ENCODE data around the gene DDX54. TPM values are rescaled to one million over a fixed set of nuclear protein-coding genes. Genes with fewer than 3 reads are reported as not detected.

Gene DDX54
- total RNA-seq, 1 donor from 2014 or later = 112 TPM

DNA sequence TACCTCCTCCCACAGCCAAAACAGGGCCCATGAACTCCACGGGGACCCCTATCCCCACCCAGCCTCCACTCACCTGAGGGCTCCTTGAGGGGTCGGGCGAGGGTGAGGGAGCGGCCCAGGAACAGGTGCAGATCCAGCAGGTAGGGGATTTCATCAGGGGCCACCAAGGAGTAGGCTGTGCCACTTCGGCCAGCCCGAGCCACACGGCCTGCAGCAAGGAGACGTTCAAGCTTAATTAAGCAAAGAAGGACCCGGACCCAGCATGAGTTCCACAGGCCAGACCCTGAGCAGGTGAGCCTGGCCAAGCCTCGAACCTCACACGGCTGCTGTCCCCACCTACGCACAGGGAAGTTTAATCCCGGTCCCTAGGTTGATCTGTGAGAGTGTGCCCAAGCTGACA, 15.6 kb downstream of the DDX54 start:
- no peak for DNase-seq (ENCODE audit: low read depth)
- no peak overlapping the region for H3K4me3 ChIP-seq (ENCODE audit: low read depth, low read length)
- TF ChIP-seq, protein P1, sequence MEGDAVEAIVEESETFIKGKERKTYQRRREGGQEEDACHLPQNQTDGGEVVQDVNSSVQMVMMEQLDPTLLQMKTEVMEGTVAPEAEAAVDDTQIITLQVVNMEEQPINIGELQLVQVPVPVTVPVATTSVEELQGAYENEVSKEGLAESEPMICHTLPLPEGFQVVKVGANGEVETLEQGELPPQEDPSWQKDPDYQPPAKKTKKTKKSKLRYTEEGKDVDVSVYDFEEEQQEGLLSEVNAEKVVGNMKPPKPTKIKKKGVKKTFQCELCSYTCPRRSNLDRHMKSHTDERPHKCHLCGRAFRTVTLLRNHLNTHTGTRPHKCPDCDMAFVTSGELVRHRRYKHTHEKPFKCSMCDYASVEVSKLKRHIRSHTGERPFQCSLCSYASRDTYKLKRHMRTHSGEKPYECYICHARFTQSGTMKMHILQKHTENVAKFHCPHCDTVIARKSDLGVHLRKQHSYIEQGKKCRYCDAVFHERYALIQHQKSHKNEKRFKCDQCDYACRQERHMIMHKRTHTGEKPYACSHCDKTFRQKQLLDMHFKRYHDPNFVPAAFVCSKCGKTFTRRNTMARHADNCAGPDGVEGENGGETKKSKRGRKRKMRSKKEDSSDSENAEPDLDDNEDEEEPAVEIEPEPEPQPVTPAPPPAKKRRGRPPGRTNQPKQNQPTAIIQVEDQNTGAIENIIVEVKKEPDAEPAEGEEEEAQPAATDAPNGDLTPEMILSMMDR (conservative IDR thresholded peaks at IDR 0.05; ENCODE audit: low read depth, low read length) = no peak

DNA sequence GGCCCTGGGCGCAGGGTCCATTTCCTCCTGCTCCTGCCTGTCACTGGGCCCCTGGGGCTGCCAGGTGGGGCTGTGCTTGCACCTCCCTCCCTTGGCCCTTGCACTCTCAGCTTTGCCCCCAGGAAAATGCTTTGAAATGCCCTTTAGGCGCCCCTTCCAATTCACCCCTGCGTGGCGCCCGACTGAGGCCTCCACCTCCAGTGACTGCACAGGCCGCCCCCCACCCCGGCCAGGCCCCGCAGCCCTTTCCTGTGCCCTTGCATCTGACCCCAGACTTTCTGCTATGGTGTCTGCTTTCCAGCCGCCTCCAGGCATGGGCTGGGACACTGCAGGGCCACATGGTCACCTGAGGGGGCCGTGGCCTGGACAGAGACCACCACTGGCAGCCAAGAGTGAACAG, 17.4 kb downstream of the DDX54 start:
- TF ChIP-seq, protein P1 (conservative IDR thresholded peaks at IDR 0.05; ENCODE audit: low read depth, low read length) = no peak
- no peak for DNase-seq (ENCODE audit: low read depth)
- H3K4me3 ChIP-seq (ENCODE audit: low read depth, low read length) = no peak overlapping the region

DNA sequence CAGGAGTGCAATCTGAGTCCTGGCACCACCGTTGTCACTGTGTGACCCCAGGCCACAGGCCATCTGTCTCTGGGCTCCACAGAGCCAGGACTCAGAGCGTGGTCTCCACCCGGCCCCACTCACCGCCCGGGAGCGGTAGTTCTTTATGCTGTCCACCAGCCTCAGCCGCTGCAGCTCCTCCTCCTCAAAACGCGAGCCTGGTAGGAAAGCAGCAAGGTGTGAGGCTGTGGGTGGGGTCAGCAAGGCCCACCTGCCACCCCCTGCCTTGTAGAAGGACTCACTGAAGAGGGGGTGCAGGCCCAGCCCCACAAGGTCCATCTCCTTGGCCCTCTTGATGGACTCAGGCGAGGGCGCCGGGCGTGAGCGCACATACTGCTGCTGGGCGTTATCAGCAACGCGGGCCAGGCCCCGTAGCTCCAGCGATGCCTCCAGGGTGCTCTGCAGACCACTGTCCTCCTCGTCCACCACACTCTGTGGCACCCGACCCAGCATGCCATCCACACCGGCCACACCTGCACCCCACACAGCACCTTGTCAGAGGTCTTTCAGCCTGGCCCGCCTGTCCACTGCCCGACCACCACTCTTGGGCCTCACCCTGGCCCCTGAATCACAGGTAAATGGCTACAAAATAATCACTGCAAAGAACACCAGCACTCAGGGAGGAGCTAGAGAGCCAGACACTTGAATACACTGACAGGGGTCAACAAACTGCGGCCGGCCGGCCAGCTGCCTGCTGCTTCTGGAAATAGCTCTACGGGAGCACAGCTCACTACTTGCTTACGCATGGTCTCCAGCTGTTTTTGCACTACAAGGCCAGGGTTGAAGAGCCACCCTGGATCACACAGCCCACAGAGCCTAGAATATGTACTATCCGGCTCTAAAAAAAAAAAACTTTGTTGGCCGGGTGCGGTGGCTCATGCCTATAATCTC, 19.5 kb downstream of the DDX54 start:
- TF ChIP-seq, protein P1 (conservative IDR thresholded peaks at IDR 0.05; ENCODE audit: low read depth, low read length) = no peak
- DNase-seq (ENCODE audit: low read depth) = no peak
- H3K4me3 ChIP-seq (ENCODE audit: low read depth, low read length) = no peak overlapping the region

DNA sequence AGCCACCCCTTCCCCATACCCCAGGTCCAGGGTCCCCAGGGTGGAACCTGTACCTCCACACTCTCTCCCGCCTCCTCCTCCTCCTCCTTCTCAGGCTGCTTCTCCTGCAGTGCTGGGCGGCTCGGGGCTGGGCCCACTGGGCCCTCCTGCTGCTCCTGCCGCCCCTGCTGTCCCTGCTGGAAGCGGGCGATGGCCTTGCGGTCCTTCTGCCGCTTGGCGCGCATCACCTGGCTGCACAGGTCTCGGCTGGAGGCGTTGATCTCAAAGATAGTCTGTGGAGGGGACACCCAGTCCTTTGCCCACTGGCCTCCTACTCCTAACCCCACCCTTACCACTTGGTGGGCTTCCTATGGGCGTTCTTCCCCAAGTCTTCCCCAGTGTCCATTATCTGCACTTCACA, 21.3 kb downstream of the DDX54 start:
- H3K4me3 ChIP-seq (ENCODE audit: low read depth, low read length) = no peak overlapping the region
- TF ChIP-seq, protein P1 (conservative IDR thresholded peaks at IDR 0.05; ENCODE audit: low read depth, low read length) = no peak
- DNase-seq (ENCODE audit: low read depth) = no peak

- no peak for DNase-seq (ENCODE audit: low read depth)
- no peak overlapping the region for H3K4me3 ChIP-seq (ENCODE audit: low read depth, low read length)
- TF ChIP-seq, protein P1 (conservative IDR thresholded peaks at IDR 0.05; ENCODE audit: low read depth, low read length) = no peak
These were observed 22.3 kb downstream of the DDX54 start for GRCh38 chr12:113163030-113163360.

GRCh38 chr12:113162102-113163029, 22.9 kb downstream of the DDX54 start:
- TF ChIP-seq, protein P1 (conservative IDR thresholded peaks at IDR 0.05; ENCODE audit: low read depth, low read length) = no peak
- DNase-seq (ENCODE audit: low read depth) = no peak
- H3K4me3 ChIP-seq (ENCODE audit: low read depth, low read length) = no peak overlapping the region
